Psoas muscle (tissue), 8 donors: ENCODE data around the gene HOXA4. TPM values are rescaled to one million over a fixed set of nuclear protein-coding genes. Genes with fewer than 3 reads are reported as not detected.
A peak's percentile ranks its signal among the peaks of the same experiment; 100 is the strongest.

Experiments used
- ATAC-seq, 4 donors: fragments of 200-7000 bp; cut with Tn5 transposase; one replicate each; pipeline ENCODE4 v1.9.1; 2020; ENCODE audit warnings: moderate library complexity in 3 of 4, mild to moderate bottlenecking in 2 of 4
- DNase-seq, 2 donors: peaks; one replicate each; pipeline ENCODE4 v3.0.0-alpha.2; 2020
- H3K27ac ChIP-seq: fragments of 200-600 bp; one replicate; pipeline ENCODE4 v1.8.0; 2022
- H3K27me3 ChIP-seq, 3 donors: fragments of 200-600 bp in 1 of 3; one replicate each; pipeline versions ENCODE4 v1.6.1 to v1.8.0; 2013 to 2022; ENCODE audit warnings: low read length in 2 of 3, mild to moderate bottlenecking in 2 of 3, moderate library complexity in 1 of 3; ENCODE audit not compliant: insufficient read depth in 3 of 3
- H3K36me3 ChIP-seq, 2 donors: fragments of 200-600 bp in 1 of 2; one replicate each; pipeline versions ENCODE4 v1.6.1 to v1.8.0; 2013 to 2022; ENCODE audit warnings: low read depth in 1 of 2, mild to moderate bottlenecking in 1 of 2, moderate library complexity in 1 of 2; ENCODE audit not compliant: insufficient read depth in 1 of 2
- H3K4me1 ChIP-seq: fragments of 200-600 bp; one replicate; pipeline ENCODE4 v1.8.0; 2022
- H3K4me3 ChIP-seq: fragments of 200-600 bp; one replicate; pipeline ENCODE4 v1.8.0; 2022; ENCODE audit warnings: mild to moderate bottlenecking
- H3K9me3 ChIP-seq: fragments of 200-600 bp; one replicate; pipeline ENCODE4 v1.8.0; 2022
- CTCF ChIP-seq: fragments of 200-600 bp; IDR thresholded peaks from one replicate; pipeline ENCODE4 v1.8.0; 2022; ENCODE audit warnings: antibody characterized with exemption
- WGBS, 3 donors: extraction: QIAGEN DNeasy Blood & Tissue Kit; methylation state at CpG; one replicate each; pipeline versions ENCODE4 v1.1.6 to v1.1.7; 2013; 5-methylcytosine and 5-hydroxymethylcytosine counted together
- intact Hi-C, 2 donors: fragments of 100-400 bp; cut with DNase I; formaldehyde crosslinking; loops; one replicate each; pipeline versions ENCODE4 v1.11.0 to v1.14.2; 2022
- polyA plus RNA-seq, 3 donors: library from polyadenylated mRNA; stranded (reverse); fragments of 200-250 nt; gene quantifications; one replicate each; pipeline ENCODE4 v1.2.3, GENCODE V29; 2013
- total RNA-seq, 4 donors: library from RNA; stranded (reverse); fragmentation: NEBNext Ultra II Directional in 2 of 4; extraction: Animal tissue kit (Norgen Biotek cat#: 25700) in 2 of 4; gene quantifications; one replicate each; pipeline versions ENCODE4 v1.2.1 to v1.2.4, GENCODE V29; 2021 to 2023
- donor health status: healthy with polysubstance abuse.
- donor health status: DM: no; HTN: no; CAD: no; lungs with moderate emphysema.
- donor health status: Bipolar disorder and iron deficiency.
- donor health status: healthy.
- donor health status: DM: yes; HTN: yes; CAD: no.
- donor health status: DM: no; HTN: no; CAD: no.
- donor health status: DM: no; HTN: no; CAD: no.
- donor health status: DM: yes; HTN: yes; CAD: no.

HOXA4 gene
- total and polyA plus RNA-seq, 7 donors = 6.8 to 20.8 (median 10.1) TPM

- no peak for TF ChIP-seq CTCF
- Histone ChIP-seq H3K27ac (peak overlapping the region; percentile 83), H3K4me3 (peak overlapping the region; percentile 20), H3K4me1 (peaks cover 17% of the 10 kb centered on the region), H3K9me3 (no peaks in the 10 kb centered on the region), H3K36me3 (peaks cover 0 to 37% of the 10 kb centered on the region in 2 donors), H3K27me3 (no peaks in the 10 kb centered on the region)
- 73 to 76% (median 75%) methylated on average over 40 of the region's 40 CpGs for WGBS, 3 donors
- DNase-seq (peak in 1 of 2 donors; percentile 42), ATAC-seq (no peak)
- intact Hi-C loops = loop anchor here in 1 of 2 donors (5.0 to 10.0 kb wide), 2 partner anchors 287 to 749 kb away; no protein-coding TSS in a partner anchor
These were observed 13.6 kb upstream of the HOXA4 start for GRCh38 chr7:27143950-27144780.

GRCh38 chr7:27143023-27143949 lies 12.7 kb upstream of the HOXA4 start, which contains the start of gene HOXA5:
Gene HOXA5, minus strand, starts transcription at chr7:27143681. Its CDS starts 74 bp downstream, at chr7:27143607.
- Histone ChIP-seq H3K36me3 (peaks cover 0 to 37% of the 10 kb centered on the region in 2 donors), H3K27ac (peak within 1 kb of the TSS; percentile 83), H3K4me1 (peaks cover 13% of the 10 kb centered on the region), H3K4me3 (peak within 1 kb of the TSS; percentile 74), H3K9me3 (no peaks in the 10 kb centered on the region), H3K27me3 (no peaks in the 10 kb centered on the region)
- intact Hi-C loops = loop anchor here in 1 of 2 donors (5.0 to 10.0 kb wide), 2 partner anchors 286 to 748 kb away; no protein-coding TSS in a partner anchor
- TF ChIP-seq CTCF = peak; percentile 71
- ATAC-seq (peak; percentile 51 to 92 (median 76)), DNase-seq (peak; percentile 84 to 86)
- 54 to 66% (median 58%) methylated on average over 80 to 86 of the region's 86 CpGs for WGBS, 3 donors

- H3K4me1 ChIP-seq = peaks cover 19% of the 10 kb centered on the region
- peak overlapping the region; percentile 83 for H3K27ac ChIP-seq
- no peaks in the 10 kb centered on the region for H3K27me3 ChIP-seq
- peaks cover 0 to 37% of the 10 kb centered on the region in 2 donors for H3K36me3 ChIP-seq
- intact Hi-C loops = loop anchor here in 1 of 2 donors (5.0 to 10.0 kb wide), 2 partner anchors 285 to 748 kb away; no protein-coding TSS in a partner anchor
- 50 to 63% (median 61%) methylated on average over 29 of the region's 29 CpGs for WGBS, 3 donors
- no peak for ATAC-seq
- H3K9me3 ChIP-seq = no peaks in the 10 kb centered on the region
- no peak for TF ChIP-seq CTCF
- DNase-seq = peak in 1 of 2 donors; percentile 41
- peak overlapping the region; percentile 74 for H3K4me3 ChIP-seq
These were observed 12.0 kb upstream of the HOXA4 start for GRCh38 chr7:27142580-27143022.

- Histone ChIP-seq H3K4me3 (peak overlapping the region; percentile 74), H3K27ac (peak overlapping the region; percentile 83), H3K36me3 (peaks cover 0 to 37% of the 10 kb centered on the region in 2 donors), H3K27me3 (no peaks in the 10 kb centered on the region), H3K9me3 (no peaks in the 10 kb centered on the region), H3K4me1 (peaks cover 19% of the 10 kb centered on the region)
- 70 to 77% (median 72%) methylated on average over 30 of the region's 30 CpGs for WGBS, 3 donors
- no peak for TF ChIP-seq CTCF
- DNase-seq = peak in 1 of 2 donors; percentile 53
- no peak for ATAC-seq
- intact Hi-C loops = loop anchor here in 1 of 2 donors (5.0 to 10.0 kb wide), 2 partner anchors 285 to 747 kb away; no protein-coding TSS in a partner anchor
These were observed 11.5 kb upstream of the HOXA4 start for GRCh38 chr7:27141923-27142579.
